GM12878 (cell line): ENCODE results near the gene ACO1. TPM values are rescaled to one million over a fixed set of nuclear protein-coding genes. Genes with fewer than 3 reads are reported as not detected.

Experiments used
- ATAC-seq: fragments of 200-7000 bp; cut with Tn5 transposase; 3 replicates; pipeline ENCODE4 v1.9.1; 2020; ENCODE audit warnings: mild to moderate bottlenecking, moderate library complexity
- BruUV-seq: library from RNA; stranded (reverse); fragments of 400-500 nt; replicated peaks from 2 replicates; lab custom pipeline; 2021; lab: Mats Ljungman, UMichigan
- CTCF ChIA-PET: fragments of 300-600 bp; sonication (Branson Sonifier 250); formaldehyde crosslinking; extraction: SDS; loops from one replicate; lab custom pipeline; 2021; ENCODE audit warnings: inconsistent platforms; lab: Yijun Ruan, JAX
- POLR2A ChIA-PET: fragments of 350-600 bp; formaldehyde crosslinking; extraction: SDS; loops from one replicate; lab custom pipeline; 2021; ENCODE audit warnings: inconsistent platforms; lab: Charles Lee
- RAD21 ChIA-PET: fragments of 300-600 bp; sonication (Branson Sonifier 250); formaldehyde crosslinking; loops from one replicate; lab custom pipeline; 2023; ENCODE audit warnings: antibody characterized with exemption; ENCODE audit not compliant: unreplicated experiment; lab: Charles Lee
- SMC1A ChIA-PET: fragments of 300-600 bp; sonication (Branson Sonifier 250); formaldehyde crosslinking; loops from one replicate; lab custom pipeline; 2023; ENCODE audit not compliant: unreplicated experiment, uncharacterized antibody; lab: Charles Lee
- DNase-seq: peaks from one replicate; pipeline ENCODE4 v3.0.0-alpha.2; 2011; ENCODE audit warnings: low read depth, low spot score
- FAIRE-seq: peaks from 3 replicates; lab custom pipeline; 2011; peaks lifted over from hg19 to GRCh38; lab: Jason Lieb, UNC
- H2AFZ ChIP-seq: 2 replicates; pipeline ENCODE4 v1.6.0; 2011; ENCODE audit warnings: low read depth, low read length, control low read depth; ENCODE audit not compliant: control insufficient read depth
- H3K27ac ChIP-seq: 2 replicates; pipeline ENCODE4 v1.5.1; 2011; ENCODE audit warnings: control low read depth; ENCODE audit not compliant: control insufficient read depth, insufficient read depth
- H3K27me3 ChIP-seq, 2 experiments: replicated peaks in 1 of 2; 2 replicates each; pipeline versions ENCODE4 v1.6.0 to v1.6.1; 2011; ENCODE audit warnings: low read length in 1 of 2; ENCODE audit not compliant: control insufficient read depth in 2 of 2, insufficient read depth in 2 of 2
- H3K36me3 ChIP-seq, 2 experiments: 2 replicates each; pipeline ENCODE4 v1.5.1; 2011; ENCODE audit warnings: low read length in 1 of 2; ENCODE audit not compliant: control insufficient read depth in 2 of 2, insufficient read depth in 2 of 2
- H3K4me1 ChIP-seq: 2 replicates; pipeline ENCODE4 v1.6.1; 2011; ENCODE audit warnings: mild to moderate bottlenecking, low read length, moderate library complexity, mixed read lengths; ENCODE audit not compliant: control insufficient read depth, insufficient read depth
- H3K4me2 ChIP-seq: 2 replicates; pipeline ENCODE4 v1.6.0; 2011; ENCODE audit warnings: control low read depth; ENCODE audit not compliant: control insufficient read depth, insufficient read depth
- H3K4me3 ChIP-seq: fragments of 200-600 bp; sonication (generic); 2 replicates; pipeline ENCODE4 v1.5.1; 2016
- H3K79me2 ChIP-seq: 2 replicates; pipeline ENCODE4 v1.6.0; 2011; ENCODE audit warnings: low read length; ENCODE audit not compliant: control insufficient read depth, insufficient read depth
- H3K9ac ChIP-seq: 2 replicates; pipeline ENCODE4 v1.8.0; 2011; ENCODE audit warnings: low read length, control low read depth, mixed read lengths; ENCODE audit not compliant: control insufficient read depth, insufficient read depth
- H3K9me3 ChIP-seq: replicated peaks from 3 replicates; pipeline ENCODE4 v1.5.1; 2011; ENCODE audit warnings: mild to moderate bottlenecking, low read length; ENCODE audit not compliant: control insufficient read depth, insufficient read depth
- H4K20me1 ChIP-seq: 2 replicates; pipeline ENCODE4 v1.6.0; 2011; ENCODE audit not compliant: control insufficient read depth, insufficient read depth
- BHLHE40 ChIP-seq, 2 experiments: fragments of 450-650 bp in 1 of 2; IDR thresholded peaks; 2 replicates each; pipeline ENCODE4 v1.6.1; 2011 to 2017; ENCODE audit warnings: low read depth in 2 of 2, borderline replicate concordance in 1 of 2, improper control_type of control experiment in 1 of 2, low read length in 1 of 2, mild to moderate bottlenecking in 1 of 2
- FOS ChIP-seq: IDR thresholded peaks from 3 replicates; pipeline ENCODE4 v1.6.1; 2011; ENCODE audit warnings: borderline replicate concordance; ENCODE audit not compliant: insufficient read length; ENCODE audit errors: extremely low read depth
- MYB ChIP-seq: fragments of 150-350 bp; IDR thresholded peaks from 2 replicates; pipeline ENCODE4 v1.6.1; 2014; ENCODE audit warnings: mild to moderate bottlenecking, low read depth, low read length, borderline replicate concordance
- SMC3 ChIP-seq: IDR thresholded peaks from 2 replicates; pipeline ENCODE4 v1.6.1; 2011; ENCODE audit warnings: low read length, improper control_type of control experiment, borderline replicate concordance
- ZNF687 ChIP-seq: fragments of 450-650 bp; IDR thresholded peaks from 2 replicates; pipeline ENCODE4 v1.6.1; 2017; ENCODE audit warnings: mild to moderate bottlenecking, moderate library complexity
- WGBS: methylation state at CpG from one replicate; pipeline ENCODE4 v1.1.6; 2016; ENCODE audit warnings: low lambda C conversion rate; ENCODE audit not compliant: insufficient replicate concordance, insufficient coverage; ENCODE audit errors: missing lambda C conversion rate; 5-methylcytosine and 5-hydroxymethylcytosine counted together
- in situ Hi-C: fragments of 300-500 bp; cut with MboI; formaldehyde crosslinking; loops from 9 replicates; pipeline ENCODE4 v1.14.3; 2018; ENCODE audit warnings: mixed read lengths
- intact Hi-C: fragments of 100-400 bp; cut with micrococcal nuclease; formaldehyde crosslinking; loops from one replicate; pipeline ENCODE4 v1.14.2; 2022; ENCODE audit not compliant: unreplicated experiment
- polyA plus RNA-seq, 11 experiments: library from polyadenylated mRNA; depleted of rRNA in 4 of 11; unstranded in 6 of 11; stranded (reverse) in 5 of 11; fragments of >200 nt; fragmentation: Nextera tagmentation in 4 of 11; fragmentation: Illumina TruSeq in 1 of 11; extraction: Ambion mirVana in 4 of 11; extraction: Trizol in 1 of 11; gene quantifications; 1 replicate in 1 of 11; 2 replicates in 10 of 11; pipeline versions ENCODE4 v1.2.1 to v1.2.3, GENCODE V29; 2011 to 2016; ENCODE audit warnings: inconsistent platforms in 2 of 11, missing spikeins in 2 of 11, low read depth in 1 of 11
- total RNA-seq, 4 experiments: library from RNA; depleted of rRNA in 3 of 4; stranded (reverse); fragments of >200 nt in 3 of 4; fragmentation: Illumina TruSeq in 1 of 4; extraction: Trizol in 1 of 4; gene quantifications; 2 replicates each; pipeline versions ENCODE4 v1.2.1 to v1.2.3, GENCODE V29; 2013 to 2021

The ACO1 gene
- total and polyA plus RNA-seq, 10 of the 15 experiments (the other 5 are each of a cell fraction or from before 2014, with no cell fraction given) = 0.21 to 6.5 (median 3.3) TPM

- ChIA-PET RAD21 (interaction anchor here (0.7 kb wide), 1 partner anchor 152 kb away, joined by 4 read pairs; no protein-coding TSS in a partner anchor), POLR2A (no interaction called here), CTCF (interaction anchor here (0.9 kb wide), 1 partner anchor 11 kb away, joined by 3 read pairs; no protein-coding TSS in a partner anchor), SMC1A (interaction anchor here (0.6 to 1.1 kb wide), 2 partner anchors 41 to 549 kb away, joined by 3 to 4 read pairs; no protein-coding TSS in a partner anchor)
- WGBS = 100% methylated on average over 2 of the region's 2 CpGs
- ATAC-seq (no peak), DNase-seq (no peak), FAIRE-seq (no peak)
- no peak overlapping the region for H3K9ac ChIP-seq
- no peak overlapping the region for H3K4me3 ChIP-seq
- TF ChIP-seq SMC3 (no peak), ZNF687 (no peak), BHLHE40 (IDR thresholded peaks at IDR 0.05; ENCODE audit: borderline replicate concordance in 1 of 2, low read depth in 2 of 2, low read length in 1 of 2) (no peak), MYB (no peak), FOS (no peak)
- H3K9me3 ChIP-seq = no peaks in the 10 kb centered on the region
- no peaks in the 10 kb centered on the region for H3K79me2 ChIP-seq
- in situ Hi-C loops = no loop called here
- no peaks in the 10 kb centered on the region for H4K20me1 ChIP-seq
- no peaks in the 10 kb centered on the region for H3K36me3 ChIP-seq
- H3K4me2 ChIP-seq = no peak overlapping the region
- intact Hi-C loops = no loop called here
- H2AFZ ChIP-seq = no peak overlapping the region
- H3K4me1 ChIP-seq = no peaks in the 10 kb centered on the region
- BruUV-seq = no TSS peak
- H3K27me3 ChIP-seq = no peaks in the 10 kb centered on the region
- no peak overlapping the region for H3K27ac ChIP-seq
Observed at GRCh38 chr9:32419921-32420320, 35.5 kb downstream of the ACO1 start.
